ENCODE data around the gene POP4. TPM values are rescaled to one million over a fixed set of nuclear protein-coding genes. Genes with fewer than 3 reads are reported as not detected.

The POP4 gene
- total and polyA plus RNA-seq, 2 of the 8 experiments (the other 6 are each of a cell fraction or from before 2014, with no cell fraction given), result 29.1 to 41.5 TPM

DNA sequence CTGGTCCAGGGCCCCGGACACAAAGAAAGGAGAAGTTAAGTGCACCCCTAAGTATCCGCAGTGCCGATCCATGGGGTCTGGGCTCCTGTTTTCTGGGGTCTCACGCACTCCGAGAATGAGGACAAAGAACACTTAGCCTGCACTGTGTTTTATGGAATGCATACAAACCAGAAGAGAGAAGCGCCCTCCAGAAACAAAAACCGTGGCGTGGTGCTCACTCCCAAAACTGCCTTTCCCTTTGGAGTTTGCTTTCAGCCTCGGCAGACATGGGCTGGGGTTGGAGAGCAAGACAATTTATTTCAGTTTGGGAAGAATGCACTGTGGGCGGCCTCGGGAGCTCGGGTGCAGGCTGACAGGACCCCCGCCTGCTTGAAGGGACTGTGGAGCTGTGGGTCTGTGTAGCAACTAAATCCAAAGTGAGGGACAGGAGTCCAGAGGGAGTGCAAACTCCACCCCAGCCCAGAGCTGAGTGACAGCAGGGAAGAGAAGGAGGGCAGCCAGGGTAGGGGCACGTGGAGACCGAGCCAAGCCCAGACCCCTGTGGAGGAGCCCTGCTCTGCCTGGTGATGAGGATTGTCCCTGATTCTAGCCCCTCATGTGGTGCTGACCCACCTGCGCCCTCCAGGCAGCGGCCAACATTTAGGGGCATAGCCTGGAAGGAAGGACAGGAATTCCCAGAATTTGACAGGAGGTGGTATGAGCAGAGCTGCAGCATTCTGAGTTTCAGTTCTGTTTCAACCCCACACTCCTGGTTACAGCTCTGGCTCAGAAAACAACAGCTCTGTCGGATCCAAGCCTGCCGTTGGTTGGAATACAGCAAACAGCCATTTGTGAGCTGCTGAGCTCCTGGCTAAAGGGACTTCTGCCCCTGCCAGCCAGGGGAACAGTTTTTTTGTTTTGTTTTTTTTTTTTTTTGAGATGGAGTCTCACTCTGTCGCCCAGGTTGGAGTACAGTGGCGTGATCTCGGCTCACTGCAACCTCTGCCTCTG, 37.8 kb upstream of the POP4 start:
- 0 out of 2 replicates have a peak overlapping the region, but pooled peaks have one; percentile 17 for H2BK12ac ChIP-seq (ENCODE audit: low read depth, low read length)
- no peak overlapping the region for H3K56ac ChIP-seq (replicated peaks; ENCODE audit: insufficient read length, low read depth, low read length)
- FAIRE-seq (no peak), DNase-seq (ENCODE audit: low read depth in 1 of 2, low spot score in 2 of 2) (no peak)
- no peaks in the 10 kb centered on the region for H3K36me3 ChIP-seq (ENCODE audit: control insufficient read depth in 2 of 4, insufficient read depth in 4 of 4, low read length in 3 of 4)
- no peak overlapping the region for H3K14ac ChIP-seq (ENCODE audit: insufficient read length)
- H3K4me1 ChIP-seq (replicated peaks in 1 of 4; ENCODE audit: control insufficient read depth in 3 of 4, insufficient read depth in 4 of 4, low read length in 3 of 4), result peaks cover 0 to 10% (median 0%) of the 10 kb centered on the region in 4 experiments; a peak in 3 of 7 replicates
- no peaks in the 10 kb centered on the region for H3K79me2 ChIP-seq (ENCODE audit: control insufficient read depth in 1 of 2, insufficient read depth in 2 of 2, low read length in 2 of 2)
- H3K27me3 ChIP-seq (replicated peaks in 1 of 4; ENCODE audit: control insufficient read depth in 3 of 4, extremely low read depth in 1 of 4, insufficient read depth in 3 of 4, low read length in 3 of 4), result no peaks in the 10 kb centered on the region; a peak in 1 of 7 replicates
- no peak overlapping the region for H3K4me2 ChIP-seq (ENCODE audit: insufficient read depth in 1 of 2, low read depth in 2 of 2, low read length in 2 of 2)
- H3K9ac ChIP-seq (replicated peaks in 1 of 4; ENCODE audit: extremely low read depth in 1 of 4, low read depth in 3 of 4, low read length in 3 of 4), result no peak overlapping the region
- H3K4me3 ChIP-seq (ENCODE audit: extremely low read depth in 1 of 4, insufficient read depth in 2 of 4, low read depth in 3 of 4, low read length in 4 of 4), result no peak overlapping the region
- no peak overlapping the region for H3K4ac ChIP-seq (replicated peaks; ENCODE audit: insufficient read length, low read depth, low read length)
- H2BK15ac ChIP-seq (ENCODE audit: low read length), result no peak overlapping the region
- no peak overlapping the region for H2AK5ac ChIP-seq (ENCODE audit: low read depth, low read length)
- H3K9me3 ChIP-seq (ENCODE audit: insufficient read depth in 2 of 2, low read depth in 1 of 2, low read length in 1 of 2), result no peaks in the 10 kb centered on the region
- no peaks in the 10 kb centered on the region for H3K79me1 ChIP-seq (ENCODE audit: low read depth, low read length)
- TF ChIP-seq POLR2AphosphoS5 (IDR thresholded peaks at IDR 0.05; ENCODE audit: low read depth, low read length) (no peak), SP4 (IDR thresholded peaks at IDR 0.05; ENCODE audit: low read length) (no peak), RFX5 (IDR thresholded peaks at IDR 0.05; ENCODE audit: borderline replicate concordance, low read depth, low read length) (no peak), KDM5A (IDR thresholded peaks at IDR 0.05; ENCODE audit: low read length) (no peak), RNF2 (IDR thresholded peaks at IDR 0.05; ENCODE audit: borderline replicate concordance, low read depth, low read length, missing control alignments, poor library complexity, severe bottlenecking) (no peak)
- no peak overlapping the region for H4K5ac ChIP-seq (ENCODE audit: insufficient read length, low read depth, low read length)
- no peak overlapping the region for H2AFZ ChIP-seq (ENCODE audit: low read length)
- H4K8ac ChIP-seq (ENCODE audit: extremely low read depth, insufficient read depth, low read length), result no peak overlapping the region
- H2BK120ac ChIP-seq (replicated peaks; ENCODE audit: low read depth, low read length), result no peak overlapping the region
- no peak overlapping the region for H4K91ac ChIP-seq (replicated peaks; ENCODE audit: insufficient read length, low read length)
- no peak overlapping the region for H2BK20ac ChIP-seq (ENCODE audit: low read length)
- no peak overlapping the region for H2BK5ac ChIP-seq (ENCODE audit: low read depth, low read length)
- WGBS, 2 experiments (ENCODE audit: extremely low coverage in 1 of 2, insufficient coverage in 1 of 2, insufficient read length in 1 of 2, insufficient replicate concordance in 2 of 2, low coverage in 1 of 2, low lambda C conversion rate in 2 of 2, missing lambda C conversion rate in 1 of 2), result 88% methylated on average over 20 of the region's 22 CpGs; no CpG with 5 or more reads in 1 of the 2 experiments
- H3K23ac ChIP-seq (ENCODE audit: insufficient read length), result no peak overlapping the region
- ChIA-PET CTCF (ENCODE audit: partially characterized antibody) (interaction anchor here (1.0 kb wide), 2 partner anchors 9 to 29 kb away, joined by 3 read pairs; no protein-coding TSS in a partner anchor), POLR2A (ENCODE audit: partially characterized antibody) (no interaction called here)
- H3K23me2 ChIP-seq (ENCODE audit: low read depth, low read length), result no peaks in the 10 kb centered on the region
- H3K18ac ChIP-seq (ENCODE audit: extremely low read depth, low read length), result no peak overlapping the region
- no peak overlapping the region for H3K27ac ChIP-seq (ENCODE audit: low read depth, low read length)
- H4K20me1 ChIP-seq (replicated peaks in 1 of 2; ENCODE audit: control insufficient read depth in 1 of 2, insufficient read depth in 2 of 2, low read length in 2 of 2), result peaks cover 0 to 4% of the 10 kb centered on the region in 2 experiments
